Testis (tissue), 3 donors: ENCODE measurements around the gene IRF7. TPM values are rescaled to one million over a fixed set of nuclear protein-coding genes. Genes with fewer than 3 reads are reported as not detected.
A peak's percentile ranks its signal among the peaks of the same experiment; 100 is the strongest.

Experiments
- DNase-seq: peaks from one replicate; pipeline ENCODE4 v3.0.0-alpha.2; 2019
- H3K27ac ChIP-seq, 2 donors: fragments of 200-600 bp; sonication (generic); one replicate each; pipeline ENCODE4 v1.5.1; 2019
- H3K27me3 ChIP-seq: fragments of 200-600 bp; sonication (generic); one replicate; pipeline ENCODE4 v1.5.1; 2019
- H3K36me3 ChIP-seq: fragments of 200-600 bp; sonication (generic); one replicate; pipeline ENCODE4 v1.5.1; 2017; ENCODE audit warnings: low read depth; ENCODE audit errors: missing control alignments
- H3K4me1 ChIP-seq: fragments of 200-600 bp; sonication (generic); one replicate; pipeline ENCODE4 v1.5.1; 2019
- H3K4me3 ChIP-seq, 2 donors: fragments of 200-600 bp; sonication (generic); one replicate each; pipeline ENCODE4 v1.5.1; 2017 to 2019
- H3K9me3 ChIP-seq: fragments of 200-600 bp; sonication (generic); one replicate; pipeline ENCODE4 v1.5.1; 2017
- POLR2A ChIP-seq: fragments of 450-650 bp; IDR thresholded peaks from one replicate; pipeline ENCODE4 v1.6.1; 2017; ENCODE audit warnings: antibody characterized with exemption, mild to moderate bottlenecking, moderate library complexity
- WGBS, 2 donors: methylation state at CpG; one replicate each; pipeline ENCODE4 v1.1.5; 2018; 5-methylcytosine and 5-hydroxymethylcytosine counted together
- intact Hi-C: fragments of 100-400 bp; cut with DNase I; formaldehyde crosslinking; loops from one replicate; pipeline ENCODE4 v1.15.1; 2023; ENCODE audit warnings: low total_unique reads
- polyA plus RNA-seq: library from polyadenylated mRNA; stranded (reverse); fragments of 350-450 nt; fragmentation: Illumina TruSeq; extraction: RNeasy Lipid Tissue Mini Kit (QIAGEN cat#74804); gene quantifications from one replicate; pipeline ENCODE4 v1.2.3, GENCODE V29; 2014; ENCODE audit warnings: low read depth, low replicate concordance; ENCODE audit not compliant: insufficient read depth
- total RNA-seq, 2 donors: library from RNA; depleted of rRNA; stranded (reverse); fragments of >200 nt; gene quantifications; one replicate each; pipeline ENCODE4 v1.2.3, GENCODE V29; 2016
- TF ChIP-seq, protein P1 (sequence below), 3 experiments: fragments of 450-650 bp in 2 of 3; fragments of 200-600 bp in 1 of 3; sonication (generic) in 1 of 3; IDR thresholded peaks; one replicate each; pipeline ENCODE4 v1.5.1; 2016 to 2019; ENCODE audit warnings: antibody characterized with exemption in 3 of 3, mild to moderate bottlenecking in 2 of 3, moderate library complexity in 1 of 3

The IRF7 gene
- total and polyA plus RNA-seq, 3 donors from 2014 or later = 9.9 to 30.1 (median 13.0) TPM

DNA sequence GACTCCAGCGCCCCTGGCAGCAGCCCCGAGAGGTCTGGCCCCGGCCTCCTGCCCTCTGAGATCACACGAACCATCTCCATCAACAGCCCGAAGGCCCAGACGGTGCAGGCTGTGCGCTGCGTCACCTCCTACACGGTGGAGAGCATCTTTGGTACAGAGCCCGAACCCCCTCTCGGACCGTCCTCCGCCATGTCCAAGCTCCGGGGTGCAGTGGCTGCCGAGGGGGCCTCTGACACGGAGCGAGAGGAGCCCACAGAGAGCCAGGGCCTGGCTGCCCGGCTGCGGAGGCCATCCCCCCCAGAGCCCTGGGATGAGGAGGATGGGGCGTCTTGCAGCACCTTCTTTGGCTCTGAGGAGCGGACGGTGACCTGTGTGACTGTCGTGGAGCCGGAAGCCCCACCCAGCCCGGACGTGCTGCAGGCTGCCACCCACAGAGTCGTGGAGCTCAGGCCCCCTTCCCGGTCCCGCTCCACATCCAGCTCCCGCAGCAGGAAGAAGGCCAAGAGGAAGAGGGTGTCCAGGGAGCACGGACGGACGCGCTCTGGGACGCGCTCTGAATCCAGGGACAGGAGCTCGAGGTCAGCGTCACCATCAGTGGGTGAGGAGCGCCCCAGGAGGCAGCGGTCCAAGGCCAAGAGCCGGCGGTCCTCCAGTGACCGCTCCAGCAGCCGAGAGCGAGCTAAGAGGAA lies 7.6 kb downstream of the IRF7 start:
- intact Hi-C loops = no loop called here
- DNase-seq = no peak
- TF ChIP-seq, protein P1, sequence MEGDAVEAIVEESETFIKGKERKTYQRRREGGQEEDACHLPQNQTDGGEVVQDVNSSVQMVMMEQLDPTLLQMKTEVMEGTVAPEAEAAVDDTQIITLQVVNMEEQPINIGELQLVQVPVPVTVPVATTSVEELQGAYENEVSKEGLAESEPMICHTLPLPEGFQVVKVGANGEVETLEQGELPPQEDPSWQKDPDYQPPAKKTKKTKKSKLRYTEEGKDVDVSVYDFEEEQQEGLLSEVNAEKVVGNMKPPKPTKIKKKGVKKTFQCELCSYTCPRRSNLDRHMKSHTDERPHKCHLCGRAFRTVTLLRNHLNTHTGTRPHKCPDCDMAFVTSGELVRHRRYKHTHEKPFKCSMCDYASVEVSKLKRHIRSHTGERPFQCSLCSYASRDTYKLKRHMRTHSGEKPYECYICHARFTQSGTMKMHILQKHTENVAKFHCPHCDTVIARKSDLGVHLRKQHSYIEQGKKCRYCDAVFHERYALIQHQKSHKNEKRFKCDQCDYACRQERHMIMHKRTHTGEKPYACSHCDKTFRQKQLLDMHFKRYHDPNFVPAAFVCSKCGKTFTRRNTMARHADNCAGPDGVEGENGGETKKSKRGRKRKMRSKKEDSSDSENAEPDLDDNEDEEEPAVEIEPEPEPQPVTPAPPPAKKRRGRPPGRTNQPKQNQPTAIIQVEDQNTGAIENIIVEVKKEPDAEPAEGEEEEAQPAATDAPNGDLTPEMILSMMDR (IDR thresholded peaks at IDR 0.05) = no peak
- no peak for TF ChIP-seq POLR2A
- Histone ChIP-seq H3K4me3 (no peak overlapping the region), H3K36me3 (no peaks in the 10 kb centered on the region), H3K27ac (peak overlapping the region in 1 of 2 donors; percentile 8), H3K27me3 (no peaks in the 10 kb centered on the region), H3K4me1 (peaks cover 15% of the 10 kb centered on the region), H3K9me3 (no peaks in the 10 kb centered on the region)
- 74 to 75% methylated on average over 17 to 45 of the region's 45 CpGs for WGBS, 2 donors

- WGBS, 2 donors = 89 to 95% methylated on average over 21 to 35 of the region's 35 CpGs
- Histone ChIP-seq H3K9me3 (no peaks in the 10 kb centered on the region), H3K4me1 (peaks cover 12% of the 10 kb centered on the region), H3K27me3 (no peaks in the 10 kb centered on the region), H3K27ac (peak overlapping the region in 1 of 2 donors; percentile 48), H3K4me3 (no peak overlapping the region), H3K36me3 (no peaks in the 10 kb centered on the region)
- intact Hi-C loops = no loop called here
- no peak for DNase-seq
- TF ChIP-seq, protein P1 (IDR thresholded peaks at IDR 0.05) = no peak
These were observed 8.6 kb downstream of the IRF7 start for GRCh38 chr11:607020-607780.

DNA sequence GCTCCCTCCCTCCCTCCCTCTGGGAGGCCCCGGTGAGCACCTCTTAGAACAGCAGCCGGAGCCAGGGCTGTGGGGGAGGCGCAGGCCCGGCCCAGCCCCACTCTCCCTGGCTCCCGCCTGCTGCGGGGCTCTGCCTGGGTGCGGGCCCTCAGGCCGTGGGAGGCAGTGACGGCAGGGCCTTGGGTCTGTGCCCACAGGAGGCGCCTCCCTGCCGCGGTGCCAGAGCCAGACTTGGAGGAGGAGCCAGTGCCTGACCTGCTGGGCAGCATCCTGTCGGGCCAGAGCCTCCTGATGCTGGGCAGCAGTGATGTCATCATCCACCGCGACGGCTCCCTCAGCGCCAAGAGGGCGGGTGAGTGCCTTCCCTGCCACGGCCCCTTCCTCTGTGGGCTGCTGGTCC lies 9.5 kb downstream of the IRF7 start:
- WGBS, 2 donors = 44 to 80% methylated on average over 3 to 19 of the region's 19 CpGs
- DNase-seq = peak; percentile 93
- intact Hi-C loops = no loop called here
- Histone ChIP-seq H3K4me3 (no peak overlapping the region), H3K27me3 (no peaks in the 10 kb centered on the region), H3K4me1 (peaks cover 7% of the 10 kb centered on the region), H3K36me3 (no peaks in the 10 kb centered on the region), H3K27ac (peak overlapping the region; percentile 48 to 58), H3K9me3 (no peaks in the 10 kb centered on the region)
- TF ChIP-seq, protein P1 (IDR thresholded peaks at IDR 0.05) = no peak
- TF ChIP-seq POLR2A = no peak

GRCh38 chr11:605286-606129 lies 10.2 kb downstream of the IRF7 start:
- Histone ChIP-seq H3K4me1 (peaks cover 4% of the 10 kb centered on the region), H3K27me3 (no peaks in the 10 kb centered on the region), H3K9me3 (no peaks in the 10 kb centered on the region), H3K4me3 (no peak overlapping the region), H3K36me3 (no peaks in the 10 kb centered on the region), H3K27ac (peak overlapping the region; percentile 48 to 58)
- no peak for DNase-seq
- TF ChIP-seq, protein P1 (IDR thresholded peaks at IDR 0.05) = no peak
- TF ChIP-seq POLR2A = no peak
- 79 to 89% methylated on average over 9 to 33 of the region's 33 CpGs for WGBS, 2 donors
- intact Hi-C loops = no loop called here
